SHP77 treated with DMSO at 0.1 percent for 48 hours (cell line): ENCODE measurements around the gene PON1.

ENCODE experiments used
- DNase-seq: peaks from one replicate; lab custom pipeline; 2025; lab: John Stamatoyannopoulos, UW

Gene PON1

DNA sequence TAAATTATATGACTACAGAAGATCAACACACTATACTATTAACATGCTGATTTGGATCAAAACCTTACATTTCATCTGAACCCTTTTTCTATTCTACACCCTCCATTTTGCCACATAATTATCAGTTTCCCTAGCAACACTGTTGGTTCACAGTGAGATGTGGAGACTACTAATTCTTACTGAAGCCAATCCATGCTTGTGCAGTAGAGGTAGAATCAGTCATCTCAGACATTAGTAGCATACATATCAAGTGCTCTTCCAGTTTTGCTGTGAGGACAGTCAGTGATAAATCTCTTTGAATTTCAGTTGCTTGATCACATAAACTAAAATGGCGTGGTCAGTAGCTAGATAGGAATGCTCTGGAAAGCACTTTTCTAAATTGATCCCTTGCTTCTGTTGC is 70.3 kb downstream of the PON1 start:
- DNase-seq: no peak

- no peak for DNase-seq
Measured at GRCh38 chr7:95251966-95252365, 72.4 kb downstream of the PON1 start.

- no peak for DNase-seq
Measured at GRCh38 chr7:95250571-95250970, 73.8 kb downstream of the PON1 start.
